Mesothelial cell of epicardium (in vitro differentiated cells): ENCODE measurements around the gene THSD4. TPM values are rescaled to one million over a fixed set of nuclear protein-coding genes. Genes with fewer than 3 reads are reported as not detected.

Experiments used
- DNase-seq, 2 experiments: peaks; one replicate each; pipeline ENCODE4 v3.0.0; 2021; ENCODE audit warnings: low spot score in 2 of 2; ENCODE audit not compliant: unreplicated experiment in 2 of 2
- H3K27ac Mint-ChIP-seq: 2 replicates; pipeline ENCODE4 v1.8.0; 2021; ENCODE audit warnings: mixed read lengths
- H3K27me3 Mint-ChIP-seq: 2 replicates; pipeline ENCODE4 v1.8.0; 2021; ENCODE audit warnings: low read depth, mixed read lengths
- H3K36me3 Mint-ChIP-seq: 2 replicates; pipeline ENCODE4 v1.8.0; 2021; ENCODE audit warnings: mixed read lengths
- H3K4me1 Mint-ChIP-seq: 2 replicates; pipeline ENCODE4 v1.8.0; 2021; ENCODE audit warnings: mixed read lengths
- H3K4me3 Mint-ChIP-seq: 2 replicates; pipeline ENCODE4 v1.8.0; 2021; ENCODE audit warnings: mild to moderate bottlenecking, moderate library complexity, mixed read lengths
- H3K9me3 Mint-ChIP-seq: 2 replicates; pipeline ENCODE4 v1.8.0; 2021; ENCODE audit warnings: mixed read lengths
- CTCF ChIP-seq: fragments of 200-600 bp; sonication (generic); IDR thresholded peaks from one replicate; pipeline ENCODE4 v1.5.0; 2021; ENCODE audit warnings: antibody characterized with exemption; ENCODE audit not compliant: unreplicated experiment
- total RNA-seq: library from RNA; stranded (reverse); gene quantifications from 3 replicates; pipeline ENCODE4 v1.2.1, GENCODE V29; 2021

THSD4 gene
- total RNA-seq, 1 donor from 2014 or later = 93.9 TPM

DNA sequence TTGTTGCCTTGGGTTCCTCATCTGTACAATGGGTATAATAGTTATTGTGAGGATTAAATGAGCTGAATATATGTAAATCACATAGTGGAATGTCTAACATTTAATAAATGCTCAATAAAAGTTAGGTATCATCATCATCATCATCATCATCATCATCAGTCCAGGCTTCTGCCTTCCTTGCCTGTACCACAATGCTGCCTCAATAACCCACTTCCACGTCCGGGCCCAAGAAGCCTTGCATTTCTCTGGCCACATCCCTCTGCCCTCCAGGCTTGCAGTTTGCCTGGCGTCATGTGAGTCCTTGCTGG, 137.4 kb downstream of the THSD4 start:
- Mint-ChIP-seq H3K4me1 (peaks cover 32% of the 10 kb centered on the region), H3K27me3 (peaks cover 14% of the 10 kb centered on the region), H3K4me3 (no peak overlapping the region), H3K27ac (no peak overlapping the region), H3K36me3 (peaks cover 16% of the 10 kb centered on the region), H3K9me3 (no peaks in the 10 kb centered on the region)
- no peak for TF ChIP-seq CTCF
- DNase-seq = no peak

GRCh38 chr15:71254491-71254890, 139.2 kb downstream of the THSD4 start:
- peaks cover 28% of the 10 kb centered on the region for H3K36me3 Mint-ChIP-seq
- no peak for TF ChIP-seq CTCF
- no peak overlapping the region for H3K4me3 Mint-ChIP-seq
- peaks cover 24% of the 10 kb centered on the region for H3K4me1 Mint-ChIP-seq
- no peak for DNase-seq
- H3K27ac Mint-ChIP-seq = no peak overlapping the region
- H3K27me3 Mint-ChIP-seq = peaks cover 13% of the 10 kb centered on the region
- no peaks in the 10 kb centered on the region for H3K9me3 Mint-ChIP-seq

DNA sequence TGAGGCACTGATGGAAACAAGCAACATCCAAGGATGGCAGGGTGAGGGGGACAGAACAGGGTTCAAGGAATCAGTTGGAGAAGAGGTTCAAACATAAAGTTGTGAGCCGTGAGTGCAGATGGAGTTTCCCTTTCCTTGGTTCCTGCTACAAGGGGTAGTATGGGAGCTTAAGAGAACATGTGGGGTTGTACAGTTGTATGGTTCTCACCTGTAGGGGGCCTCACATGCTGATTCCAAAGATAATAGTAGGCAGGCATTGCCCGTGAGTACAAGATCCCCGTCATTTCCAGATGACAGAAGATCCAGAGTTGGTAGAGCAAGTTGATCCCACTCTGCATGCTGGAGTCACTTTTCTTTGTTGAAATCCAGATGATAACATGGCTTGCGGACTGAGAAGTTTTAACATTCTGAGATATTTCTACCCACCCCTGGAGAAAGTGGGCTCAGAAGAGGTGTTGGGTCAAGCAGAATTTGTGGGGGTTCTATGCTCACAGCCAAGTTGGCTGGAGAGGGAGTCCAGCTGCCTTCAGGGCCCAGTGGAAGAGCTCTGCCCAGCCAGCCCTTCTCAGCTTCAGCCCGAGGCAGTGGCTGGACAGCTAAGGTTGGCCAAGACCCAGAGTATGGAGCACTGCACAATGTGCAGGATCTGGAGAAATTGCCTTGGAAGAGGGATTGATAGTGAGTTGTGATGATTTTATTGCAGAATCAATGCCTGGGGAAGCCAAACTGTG, 141.8 kb downstream of the THSD4 start:
- Mint-ChIP-seq H3K27me3 (peaks cover 13% of the 10 kb centered on the region), H3K4me1 (peaks cover 4% of the 10 kb centered on the region), H3K9me3 (no peaks in the 10 kb centered on the region), H3K27ac (no peak overlapping the region), H3K36me3 (peaks cover 28% of the 10 kb centered on the region), H3K4me3 (no peak overlapping the region)
- TF ChIP-seq CTCF = no peak
- no peak for DNase-seq

DNA sequence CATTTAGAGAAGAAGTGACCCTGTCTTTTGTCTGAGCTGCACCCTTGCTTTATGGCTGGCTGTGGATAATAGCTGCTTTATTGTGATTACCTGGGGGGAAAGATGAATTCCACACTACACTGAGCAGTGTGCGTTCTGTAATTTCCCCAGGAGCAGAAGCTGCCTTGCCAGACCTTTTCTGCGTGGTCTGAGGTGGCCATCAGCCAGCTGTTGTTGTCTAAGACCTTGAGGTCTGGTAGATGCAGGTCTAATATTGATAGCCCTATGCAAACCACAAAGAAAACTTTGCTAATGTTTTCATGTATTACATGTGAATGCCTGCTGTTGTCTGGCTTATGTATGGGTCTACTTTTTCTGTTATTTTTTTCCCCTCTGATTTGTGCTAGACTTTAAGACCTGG, 144.6 kb downstream of the THSD4 start:
- Mint-ChIP-seq H3K27ac (no peak overlapping the region), H3K4me3 (no peak overlapping the region), H3K36me3 (peaks cover 41% of the 10 kb centered on the region), H3K4me1 (no peaks in the 10 kb centered on the region), H3K9me3 (peaks cover 4% of the 10 kb centered on the region), H3K27me3 (peaks cover 6% of the 10 kb centered on the region)
- TF ChIP-seq CTCF = no peak
- DNase-seq = no peak

DNA sequence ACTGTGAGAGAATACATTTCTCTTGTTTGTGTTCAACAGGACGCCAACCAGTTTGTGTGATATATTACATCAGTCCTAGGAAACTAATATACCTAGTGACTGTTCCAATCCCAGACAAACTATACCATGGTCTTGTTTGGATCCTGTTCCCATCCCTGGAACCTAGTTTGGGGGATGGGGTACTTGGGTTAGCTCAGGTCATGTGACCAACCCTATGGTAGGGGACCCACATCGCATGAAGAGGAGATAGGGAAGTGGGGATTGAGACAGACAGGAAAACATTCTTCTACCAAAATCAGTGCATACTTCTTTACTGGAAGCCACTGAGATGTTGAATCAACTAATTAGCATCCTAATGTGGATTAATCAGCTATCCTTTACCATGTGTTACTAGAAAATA, 146.1 kb downstream of the THSD4 start:
- H3K36me3 Mint-ChIP-seq = peaks cover 46% of the 10 kb centered on the region

More for the DNA sequence above, 146.1 kb downstream of the THSD4 start:
- no peak for TF ChIP-seq CTCF
- no peak overlapping the region for H3K4me3 Mint-ChIP-seq
- H3K9me3 Mint-ChIP-seq = peaks cover 8% of the 10 kb centered on the region
- no peaks in the 10 kb centered on the region for H3K27me3 Mint-ChIP-seq
- peaks cover 2% of the 10 kb centered on the region for H3K4me1 Mint-ChIP-seq
- no peak for DNase-seq
- H3K27ac Mint-ChIP-seq = no peak overlapping the region
